Measurements from ENCODE around the gene NPC2. TPM values are rescaled to one million over a fixed set of nuclear protein-coding genes. Genes with fewer than 3 reads are reported as not detected.

NPC2 gene
- total RNA-seq, 1 experiment from 2014 or later, result 141 TPM

- POLR2A ChIA-PET, result no interaction called here
Measured at GRCh38 chr14:74495356-74495755, 2.3 kb upstream of the NPC2 start.

DNA sequence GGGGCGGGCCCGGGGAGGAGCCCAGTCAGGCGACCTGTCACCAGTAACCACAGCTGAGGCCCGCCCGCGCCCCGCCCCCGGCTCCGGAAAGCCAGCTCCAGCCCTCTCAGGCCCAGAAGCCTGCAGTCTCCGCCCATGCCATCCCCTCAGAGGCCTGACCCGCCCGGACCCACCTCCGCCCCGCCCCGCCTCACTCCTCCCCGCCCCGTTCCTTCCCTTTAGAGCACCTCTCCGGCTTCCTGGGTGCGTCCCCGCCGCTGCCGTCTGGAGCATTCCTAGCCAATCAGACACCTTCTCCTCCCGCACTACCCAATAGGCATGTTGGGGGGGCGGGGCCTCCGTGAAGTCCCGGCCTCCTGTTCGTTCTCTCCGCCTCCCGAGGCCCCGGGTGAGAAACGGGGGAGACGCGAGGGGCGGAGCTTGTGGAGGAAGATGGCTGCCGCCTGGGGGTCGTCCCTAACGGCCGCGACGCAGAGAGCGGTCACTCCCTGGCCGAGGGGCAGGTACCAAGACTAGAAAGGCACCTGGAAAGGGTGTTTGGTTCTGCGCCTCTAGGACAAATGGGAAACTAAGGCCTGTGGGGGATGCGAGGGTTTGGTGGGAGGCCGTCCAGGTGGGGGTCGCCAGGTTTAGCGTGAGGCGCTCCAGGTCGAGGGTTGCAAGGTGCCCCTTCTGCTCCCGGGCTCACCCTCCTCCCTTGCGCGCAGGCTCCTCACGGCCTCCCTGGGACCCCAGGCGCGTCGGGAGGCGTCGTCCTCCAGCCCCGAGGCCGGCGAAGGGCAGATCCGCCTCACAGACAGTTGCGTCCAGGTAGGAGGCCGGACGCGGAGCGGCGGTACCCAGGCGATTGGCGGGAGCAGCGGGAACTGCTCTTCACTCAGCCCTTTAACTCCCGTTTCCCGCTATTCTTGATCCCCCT, 497 bp upstream of the NPC2 start, which contains the start of gene ISCA2:
Gene ISCA2 (plus strand): TSS at position 423 of the 919 bp plus-strand sequence. CDS start 10 bp downstream, at position 433.
- DNase-seq (ENCODE audit: low read depth, low spot score) (peak; percentile 82), ATAC-seq (peak; percentile 96)
- Histone ChIP-seq H3K9me3 (ENCODE audit: control insufficient read depth, insufficient read depth, low read depth, low read length) (no peaks in the 10 kb centered on the region), H3K27me3 (ENCODE audit: control insufficient read depth, insufficient read depth, low read length) (no peaks in the 10 kb centered on the region), H3K4me3 (ENCODE audit: low read depth in 2 of 2, low read length in 2 of 2) (peak within 1 kb of the TSS; percentile 87 to 91), H3K36me3 (ENCODE audit: control insufficient read depth, insufficient read depth, low read length) (peaks cover 3% of the 10 kb centered on the region; the same call in 1 of the 2 replicates), H3K27ac (ENCODE audit: low read length) (peak within 1 kb of the TSS; percentile 85), H3K4me1 (ENCODE audit: control insufficient read depth, insufficient read depth, low read length) (peaks cover 9% of the 10 kb centered on the region)
- TF ChIP-seq POLR2AphosphoS5 (IDR thresholded peaks at IDR 0.05; ENCODE audit: low read depth, low read length), result peak; percentile 65; the same call in 1 of the 2 replicates
- TF ChIP-seq, protein P1, sequence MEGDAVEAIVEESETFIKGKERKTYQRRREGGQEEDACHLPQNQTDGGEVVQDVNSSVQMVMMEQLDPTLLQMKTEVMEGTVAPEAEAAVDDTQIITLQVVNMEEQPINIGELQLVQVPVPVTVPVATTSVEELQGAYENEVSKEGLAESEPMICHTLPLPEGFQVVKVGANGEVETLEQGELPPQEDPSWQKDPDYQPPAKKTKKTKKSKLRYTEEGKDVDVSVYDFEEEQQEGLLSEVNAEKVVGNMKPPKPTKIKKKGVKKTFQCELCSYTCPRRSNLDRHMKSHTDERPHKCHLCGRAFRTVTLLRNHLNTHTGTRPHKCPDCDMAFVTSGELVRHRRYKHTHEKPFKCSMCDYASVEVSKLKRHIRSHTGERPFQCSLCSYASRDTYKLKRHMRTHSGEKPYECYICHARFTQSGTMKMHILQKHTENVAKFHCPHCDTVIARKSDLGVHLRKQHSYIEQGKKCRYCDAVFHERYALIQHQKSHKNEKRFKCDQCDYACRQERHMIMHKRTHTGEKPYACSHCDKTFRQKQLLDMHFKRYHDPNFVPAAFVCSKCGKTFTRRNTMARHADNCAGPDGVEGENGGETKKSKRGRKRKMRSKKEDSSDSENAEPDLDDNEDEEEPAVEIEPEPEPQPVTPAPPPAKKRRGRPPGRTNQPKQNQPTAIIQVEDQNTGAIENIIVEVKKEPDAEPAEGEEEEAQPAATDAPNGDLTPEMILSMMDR (IDR thresholded peaks at IDR 0.05), result no peak
- ChIA-PET CTCF (interaction anchor here (0.7 kb wide), 1 partner anchor 21 kb away, joined by 3 read pairs; no protein-coding TSS in a partner anchor), POLR2A (interaction anchor here (0.6 to 0.8 kb wide), 2 partner anchors 28 to 1159 kb away, joined by 4 to 13 read pairs; no protein-coding TSS in a partner anchor)
- in situ Hi-C loops (cut with HindIII; ENCODE audit: low pct_unique_long_range_greater_than_20kb, low sequenced_read_pairs), result no loop called here
- BruUV-seq (replicated peaks), result no TSS peak
- intact Hi-C loops (cut with micrococcal nuclease; ENCODE audit: unreplicated experiment), result no loop called here

More at GRCh38 chr14:74495356-74495755, 2.3 kb upstream of the NPC2 start:
- no peak for DNase-seq (ENCODE audit: low read depth, low spot score)
- no peak for ATAC-seq
- Histone ChIP-seq H3K4me3 (ENCODE audit: low read depth in 2 of 2, low read length in 2 of 2) (no peak overlapping the region), H3K4me1 (ENCODE audit: control insufficient read depth, insufficient read depth, low read length) (peaks cover under 1% of the 10 kb centered on the region), H3K9me3 (ENCODE audit: control insufficient read depth, insufficient read depth, low read depth, low read length) (no peaks in the 10 kb centered on the region), H3K27ac (ENCODE audit: low read length) (no peak overlapping the region), H3K36me3 (ENCODE audit: control insufficient read depth, insufficient read depth, low read length) (peaks cover 3% of the 10 kb centered on the region; the same call in 1 of the 2 replicates), H3K27me3 (ENCODE audit: control insufficient read depth, insufficient read depth, low read length) (no peaks in the 10 kb centered on the region)
- in situ Hi-C loops (cut with HindIII; ENCODE audit: low pct_unique_long_range_greater_than_20kb, low sequenced_read_pairs), result no loop called here
- intact Hi-C loops (cut with micrococcal nuclease; ENCODE audit: unreplicated experiment), result no loop called here
- TF ChIP-seq REST (IDR thresholded peaks at IDR 0.05; ENCODE audit: insufficient read depth in 1 of 2, low read depth in 2 of 2, low read length in 1 of 2), result no peak
- TF ChIP-seq, protein P1 (IDR thresholded peaks at IDR 0.05), result no peak
- no peak for TF ChIP-seq SIN3A (IDR thresholded peaks at IDR 0.05; ENCODE audit: borderline replicate concordance, insufficient read depth, low read depth, low read length)
- no peak for TF ChIP-seq TCF7L2 (IDR thresholded peaks at IDR 0.05; ENCODE audit: low read depth, low read length)
- no peak for TF ChIP-seq POLR2AphosphoS5 (IDR thresholded peaks at IDR 0.05; ENCODE audit: low read depth, low read length)
- no TSS peak for BruUV-seq (replicated peaks)
- CTCF ChIA-PET, result no interaction called here
